Measurements from ENCODE around the gene L3MBTL3.

DNA sequence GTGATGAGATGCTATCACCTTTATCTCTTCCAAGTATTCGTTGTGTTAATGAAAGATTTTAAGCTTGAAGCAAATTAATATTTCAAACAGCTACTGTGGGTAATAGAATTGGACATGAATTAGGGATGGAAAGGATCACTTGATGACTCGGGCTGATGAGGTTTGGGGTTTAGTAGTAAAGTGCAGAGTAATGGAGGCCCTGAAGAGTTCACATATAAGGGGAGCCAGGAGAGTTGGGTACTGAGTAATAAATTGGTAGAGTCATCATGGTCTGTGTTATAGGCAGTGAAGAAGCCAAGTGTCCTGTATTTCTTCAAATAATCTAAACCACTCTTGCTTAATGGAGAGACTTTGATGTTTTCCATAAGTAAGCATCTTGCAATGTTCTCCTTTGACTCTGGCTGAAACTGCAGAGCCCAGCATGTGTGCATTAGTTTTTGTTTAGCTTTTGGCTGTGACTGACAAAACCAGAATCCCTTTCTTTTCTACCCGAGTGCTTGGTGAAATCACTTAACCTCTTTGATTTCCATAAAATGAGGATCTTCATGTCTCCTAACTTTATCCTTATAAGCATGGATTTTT, 57.6 kb downstream of the L3MBTL3 start:
- TF ChIP-seq, protein P1, sequence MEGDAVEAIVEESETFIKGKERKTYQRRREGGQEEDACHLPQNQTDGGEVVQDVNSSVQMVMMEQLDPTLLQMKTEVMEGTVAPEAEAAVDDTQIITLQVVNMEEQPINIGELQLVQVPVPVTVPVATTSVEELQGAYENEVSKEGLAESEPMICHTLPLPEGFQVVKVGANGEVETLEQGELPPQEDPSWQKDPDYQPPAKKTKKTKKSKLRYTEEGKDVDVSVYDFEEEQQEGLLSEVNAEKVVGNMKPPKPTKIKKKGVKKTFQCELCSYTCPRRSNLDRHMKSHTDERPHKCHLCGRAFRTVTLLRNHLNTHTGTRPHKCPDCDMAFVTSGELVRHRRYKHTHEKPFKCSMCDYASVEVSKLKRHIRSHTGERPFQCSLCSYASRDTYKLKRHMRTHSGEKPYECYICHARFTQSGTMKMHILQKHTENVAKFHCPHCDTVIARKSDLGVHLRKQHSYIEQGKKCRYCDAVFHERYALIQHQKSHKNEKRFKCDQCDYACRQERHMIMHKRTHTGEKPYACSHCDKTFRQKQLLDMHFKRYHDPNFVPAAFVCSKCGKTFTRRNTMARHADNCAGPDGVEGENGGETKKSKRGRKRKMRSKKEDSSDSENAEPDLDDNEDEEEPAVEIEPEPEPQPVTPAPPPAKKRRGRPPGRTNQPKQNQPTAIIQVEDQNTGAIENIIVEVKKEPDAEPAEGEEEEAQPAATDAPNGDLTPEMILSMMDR (IDR thresholded peaks at IDR 0.05; ENCODE audit: poor library complexity, severe bottlenecking), result no peak
- no peak for TF ChIP-seq RAD21 (conservative IDR thresholded peaks at IDR 0.05)
- TF ChIP-seq EZH2 (IDR thresholded peaks at IDR 0.05; ENCODE audit: borderline replicate concordance, insufficient read depth, low read length, poor library complexity, severe bottlenecking), result no peak
- TF ChIP-seq POLR2AphosphoS5 (IDR thresholded peaks at IDR 0.05), result no peak
- TF ChIP-seq EP300 (conservative IDR thresholded peaks at IDR 0.05; ENCODE audit: poor library complexity, severe bottlenecking), result no peak
- TF ChIP-seq MXI1 (conservative IDR thresholded peaks at IDR 0.05; ENCODE audit: poor library complexity, severe bottlenecking), result no peak

Data from neural cell (in vitro differentiated cells).